CD14-positive monocyte (primary cell): ENCODE results near the gene FAM234A. TPM values are rescaled to one million over a fixed set of nuclear protein-coding genes. Genes with fewer than 3 reads are reported as not detected.
A peak's percentile ranks its signal among the peaks of the same experiment; 100 is the strongest.

Experiments used
- DNase-seq, 3 donors: peaks; one replicate each; pipeline ENCODE4 v3.0.0-alpha.2; 2011 to 2022
- H2AFZ ChIP-seq: 2 replicates; pipeline ENCODE4 v1.6.0; 2012; ENCODE audit warnings: mild to moderate bottlenecking, low read depth, low read length, inconsistent platforms; ENCODE audit not compliant: insufficient read depth, poor library complexity, severe bottlenecking
- H3K27ac ChIP-seq, 2 donors: 1 replicate in 1 of 2; 2 replicates in 1 of 2; pipeline ENCODE4 v1.5.1; 2012 to 2013; ENCODE audit warnings: low read length in 2 of 2, control low read depth in 1 of 2, inconsistent platforms in 1 of 2, low read depth in 1 of 2, mild to moderate bottlenecking in 1 of 2
- H3K27me3 ChIP-seq, 2 donors: one replicate each; pipeline versions ENCODE4 v1.6.0 to v1.6.1; 2011 to 2013; ENCODE audit warnings: low read length in 2 of 2; ENCODE audit not compliant: control insufficient read depth in 2 of 2, insufficient read depth in 2 of 2
- H3K36me3 ChIP-seq, 2 donors: replicated peaks in 1 of 2; 1 replicate in 1 of 2; 2 replicates in 1 of 2; pipeline versions ENCODE4 v1.5.1 to v1.6.1; 2012 to 2013; ENCODE audit warnings: low read length in 2 of 2, control low read depth in 1 of 2, inconsistent platforms in 1 of 2, mild to moderate bottlenecking in 1 of 2; ENCODE audit not compliant: insufficient read depth in 2 of 2, control insufficient read depth in 1 of 2
- H3K4me1 ChIP-seq, 2 donors: 1 replicate in 1 of 2; 2 replicates in 1 of 2; pipeline versions ENCODE4 v1.5.1 to v1.6.1; 2012 to 2013; ENCODE audit warnings: low read length in 2 of 2, control low read depth in 1 of 2, inconsistent platforms in 1 of 2, mild to moderate bottlenecking in 1 of 2, moderate library complexity in 1 of 2; ENCODE audit not compliant: insufficient read depth in 2 of 2, control insufficient read depth in 1 of 2
- H3K4me2 ChIP-seq: replicated peaks from 2 replicates; pipeline ENCODE3; 2012; ENCODE audit warnings: low read length, moderate library complexity, mild to moderate bottlenecking; ENCODE audit not compliant: poor library complexity, severe bottlenecking; ENCODE audit errors: extremely low read depth
- H3K4me3 ChIP-seq, 3 experiments: fragments of 200-600 bp in 1 of 3; sonication (generic) in 1 of 3; replicated peaks in 1 of 3; 1 replicate in 2 of 3; 2 replicates in 1 of 3; pipeline ENCODE4 v1.5.1; 2011 to 2013; ENCODE audit warnings: low read length in 3 of 3, mild to moderate bottlenecking in 3 of 3, control low read depth in 2 of 3, low read depth in 2 of 3, inconsistent platforms in 1 of 3, moderate library complexity in 1 of 3
- H3K79me2 ChIP-seq: 2 replicates; pipeline ENCODE4 v1.6.0; 2012; ENCODE audit warnings: mild to moderate bottlenecking, control low read depth, inconsistent platforms, low read length, moderate library complexity; ENCODE audit not compliant: insufficient read depth
- H3K9ac ChIP-seq: 2 replicates; pipeline ENCODE4 v1.6.0; 2017; ENCODE audit warnings: low read length, mild to moderate bottlenecking; ENCODE audit not compliant: insufficient read depth, poor library complexity, severe bottlenecking
- H3K9me3 ChIP-seq, 2 donors: replicated peaks in 1 of 2; 1 replicate in 1 of 2; 2 replicates in 1 of 2; pipeline versions ENCODE4 v1.5.1 to v1.6.1; 2012 to 2013; ENCODE audit warnings: low read length in 2 of 2, control low read depth in 1 of 2; ENCODE audit not compliant: control insufficient read depth in 1 of 2, insufficient read depth in 1 of 2
- H4K20me1 ChIP-seq: 2 replicates; pipeline ENCODE4 v1.6.0; 2012; ENCODE audit warnings: mild to moderate bottlenecking, low read length, control low read depth, moderate library complexity; ENCODE audit not compliant: insufficient read depth
- H3K27ac Mint-ChIP-seq, 7 donors: one replicate each; pipeline ENCODE4 v1.8.0; 2020; ENCODE audit warnings: mild to moderate bottlenecking in 7 of 7, mixed read lengths in 7 of 7, moderate library complexity in 6 of 7, inconsistent platforms in 2 of 7
- H3K27me3 Mint-ChIP-seq, 3 donors: one replicate each; pipeline ENCODE4 v1.8.0; 2021 to 2022; ENCODE audit warnings: low read depth in 3 of 3, mild to moderate bottlenecking in 3 of 3, mixed read lengths in 3 of 3, moderate library complexity in 3 of 3, inconsistent platforms in 1 of 3
- H3K36me3 Mint-ChIP-seq, 2 donors: one replicate each; pipeline ENCODE4 v1.8.0; 2020; ENCODE audit warnings: mixed read lengths in 2 of 2, inconsistent platforms in 1 of 2, mild to moderate bottlenecking in 1 of 2
- H3K4me1 Mint-ChIP-seq: one replicate; pipeline ENCODE4 v1.8.0; 2020; ENCODE audit warnings: mild to moderate bottlenecking, mixed read lengths
- H3K4me3 Mint-ChIP-seq, 2 donors: one replicate each; pipeline ENCODE4 v1.8.0; 2020; ENCODE audit warnings: mild to moderate bottlenecking in 2 of 2, mixed read lengths in 2 of 2, moderate library complexity in 1 of 2
- H3K9me3 Mint-ChIP-seq, 7 donors: one replicate each; pipeline ENCODE4 v1.8.0; 2020 to 2022; ENCODE audit warnings: mixed read lengths in 7 of 7, mild to moderate bottlenecking in 6 of 7, moderate library complexity in 6 of 7, inconsistent platforms in 2 of 7
- CTCF ChIP-seq: fragments of 200-600 bp; IDR thresholded peaks from one replicate; pipeline ENCODE4 v1.8.0; 2022; ENCODE audit warnings: antibody characterized with exemption, mild to moderate bottlenecking
- WGBS: methylation state at CpG from one replicate; pipeline ENCODE4 v1.1.5; 2013; ENCODE audit warnings: missing lambda C conversion rate; ENCODE audit not compliant: insufficient coverage; 5-methylcytosine and 5-hydroxymethylcytosine counted together
- intact Hi-C, 2 donors: fragments of 100-400 bp; cut with micrococcal nuclease; formaldehyde crosslinking; loops; one replicate each; pipeline versions ENCODE4 v1.15.0 to v1.15.1; 2023
- polyA plus RNA-seq, 3 donors: library from polyadenylated mRNA; depleted of rRNA in 1 of 3; unstranded in 2 of 3; stranded (reverse) in 1 of 3; fragments of 300-500 nt in 2 of 3; fragments of >200 nt in 1 of 3; fragmentation: Illumina TruSeq in 2 of 3; gene quantifications; 1 replicate in 2 of 3; 2 replicates in 1 of 3; pipeline ENCODE4 v1.2.3, GENCODE V29; 2012 to 2021

FAM234A gene
- polyA plus RNA-seq, 3 donors = 22.5 to 40.4 (median 25.1) TPM

DNA sequence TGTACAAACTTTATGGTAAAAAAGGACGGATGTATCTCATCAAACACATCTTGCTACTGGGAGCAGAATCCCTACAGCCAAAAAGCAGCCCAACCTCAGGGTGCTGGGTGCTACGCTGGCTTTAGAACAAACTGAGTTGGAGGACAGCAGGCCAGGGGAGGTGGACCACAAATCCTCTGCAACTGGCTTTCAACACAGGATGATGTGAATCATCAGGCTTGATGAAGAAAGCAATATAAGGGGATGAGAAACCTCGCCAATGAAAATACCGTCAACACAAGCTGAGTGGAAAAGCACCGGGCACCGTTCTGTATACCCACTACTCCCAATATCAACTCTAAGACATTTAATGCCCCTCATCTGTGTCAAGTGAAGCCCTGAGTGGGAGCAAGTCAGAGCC lies 40.1 kb upstream of the FAM234A start:
- WGBS = no CpG with 5 or more reads among the region's 6 CpGs
- Histone ChIP-seq H3K4me1 (no peaks in the 10 kb centered on the region), H3K4me3 (no peak overlapping the region), H3K4me2 (no peak overlapping the region), H3K27ac (no peak overlapping the region), H3K79me2 (no peaks in the 10 kb centered on the region), H3K36me3 (peaks cover 90 to 100% of the 10 kb centered on the region in 2 donors), H2AFZ (no peak overlapping the region), H3K9ac (no peak overlapping the region), H3K9me3 (no peaks in the 10 kb centered on the region), H4K20me1 (peaks cover 12% of the 10 kb centered on the region), H3K27me3 (no peaks in the 10 kb centered on the region)
- peaks cover 83 to 100% of the 10 kb centered on the region in 2 donors for H3K36me3 Mint-ChIP-seq
- intact Hi-C loops = no loop called here
- no peak for TF ChIP-seq CTCF
- H3K27ac Mint-ChIP-seq = peak overlapping the region in 1 of 7 donors; percentile 42
- no peaks in the 10 kb centered on the region for H3K27me3 Mint-ChIP-seq
- H3K4me3 Mint-ChIP-seq = no peak overlapping the region
- no peaks in the 10 kb centered on the region for H3K4me1 Mint-ChIP-seq
- no peak for DNase-seq
- H3K9me3 Mint-ChIP-seq = peaks cover 0 to 2% (median 0%) of the 10 kb centered on the region in 7 donors

DNA sequence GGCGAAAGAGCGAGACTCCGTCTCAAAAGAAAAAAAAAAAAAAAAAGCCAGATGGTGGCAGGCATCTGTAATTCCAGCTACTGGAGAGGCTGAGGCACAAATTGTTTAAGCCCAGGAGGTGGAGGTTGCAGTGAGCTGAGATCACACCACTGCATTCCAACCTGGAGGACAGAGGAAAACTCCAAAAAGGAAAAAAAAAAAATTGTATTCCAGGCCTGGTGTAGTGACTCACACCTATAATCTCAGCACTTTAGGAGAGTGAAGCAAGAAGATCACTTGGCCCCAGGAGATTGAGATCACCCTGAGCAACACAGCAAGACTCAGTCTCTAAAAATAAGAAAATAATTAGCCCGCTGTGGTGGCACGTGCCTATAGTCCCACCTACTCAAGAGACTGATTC lies 34.2 kb upstream of the FAM234A start:
- Histone ChIP-seq H3K9ac (no peak overlapping the region), H3K9me3 (no peaks in the 10 kb centered on the region), H3K36me3 (peaks cover 83 to 87% of the 10 kb centered on the region in 2 donors), H3K79me2 (no peaks in the 10 kb centered on the region), H4K20me1 (peaks cover 4% of the 10 kb centered on the region), H2AFZ (no peak overlapping the region), H3K4me3 (no peak overlapping the region), H3K4me2 (no peak overlapping the region), H3K4me1 (no peaks in the 10 kb centered on the region), H3K27me3 (no peaks in the 10 kb centered on the region), H3K27ac (no peak overlapping the region)
- no peak overlapping the region for H3K27ac Mint-ChIP-seq
- no peaks in the 10 kb centered on the region for H3K4me1 Mint-ChIP-seq
- no peak for DNase-seq
- H3K9me3 Mint-ChIP-seq = no peaks in the 10 kb centered on the region
- WGBS = 100% methylated on average over 2 of the region's 5 CpGs
- H3K36me3 Mint-ChIP-seq = peaks cover 74 to 98% of the 10 kb centered on the region in 2 donors
- no peak overlapping the region for H3K4me3 Mint-ChIP-seq
- no peaks in the 10 kb centered on the region for H3K27me3 Mint-ChIP-seq
- intact Hi-C loops = loop anchor here in 1 of 2 donors (5.0 kb wide), 1 partner anchor 87 kb away; no protein-coding TSS in a partner anchor
- no peak for TF ChIP-seq CTCF
